H1 (cell line): ENCODE data around the gene BARHL1. TPM values are rescaled to one million over a fixed set of nuclear protein-coding genes. Genes with fewer than 3 reads are reported as not detected.

Source experiments
- CTCF ChIA-PET: fragments of 300-600 bp; sonication (Branson Sonifier 250); formaldehyde crosslinking; loops from one replicate; lab custom pipeline; 2021; ENCODE audit not compliant: partially characterized antibody; lab: Charles Lee
- POLR2A ChIA-PET: fragments of 300-600 bp; sonication (Branson Sonifier 250); formaldehyde crosslinking; loops from one replicate; lab custom pipeline; 2021; ENCODE audit warnings: inconsistent platforms; ENCODE audit not compliant: partially characterized antibody; lab: Charles Lee
- DNase-seq, 2 experiments: peaks; one replicate each; pipeline versions ENCODE4 v3.0.0 to v3.0.0-alpha.2; 2010 to 2022; ENCODE audit warnings: low spot score in 2 of 2, low read depth in 1 of 2, mixed read lengths in 1 of 2
- FAIRE-seq: peaks from 2 replicates; lab custom pipeline; 2011; peaks lifted over from hg19 to GRCh38; lab: Jason Lieb, UNC
- H2AFZ ChIP-seq: 2 replicates; pipeline ENCODE4 v1.8.1; 2012; ENCODE audit warnings: low read length, inconsistent platforms
- H2AK5ac ChIP-seq: 2 replicates; pipeline ENCODE4 v1.6.1; 2013; ENCODE audit warnings: low read depth, low read length
- H2BK120ac ChIP-seq: replicated peaks from 2 replicates; pipeline ENCODE3; 2013; ENCODE audit warnings: low read depth, low read length, inconsistent platforms
- H2BK12ac ChIP-seq: 2 replicates; pipeline ENCODE4 v1.6.1; 2013; ENCODE audit warnings: low read depth, low read length
- H2BK15ac ChIP-seq: 2 replicates; pipeline ENCODE4 v1.6.1; 2013; ENCODE audit warnings: low read length
- H2BK20ac ChIP-seq: 2 replicates; pipeline ENCODE4 v1.6.1; 2013; ENCODE audit warnings: low read length
- H2BK5ac ChIP-seq: 2 replicates; pipeline ENCODE4 v1.6.1; 2013; ENCODE audit warnings: low read depth, low read length
- H3K14ac ChIP-seq: 2 replicates; pipeline ENCODE4 v1.6.1; 2013; ENCODE audit warnings: inconsistent platforms; ENCODE audit not compliant: insufficient read length
- H3K18ac ChIP-seq: 2 replicates; pipeline ENCODE4 v1.6.1; 2013; ENCODE audit warnings: low read length; ENCODE audit errors: extremely low read depth
- H3K23ac ChIP-seq: 2 replicates; pipeline ENCODE4 v1.6.1; 2013; ENCODE audit warnings: inconsistent platforms; ENCODE audit not compliant: insufficient read length
- H3K23me2 ChIP-seq: 2 replicates; pipeline ENCODE4 v1.6.1; 2013; ENCODE audit warnings: low read depth, low read length
- H3K27ac ChIP-seq: 2 replicates; pipeline ENCODE4 v1.6.1; 2011; ENCODE audit warnings: low read depth, low read length, inconsistent platforms
- H3K27me3 ChIP-seq, 4 experiments: replicated peaks in 1 of 4; 1 replicate in 1 of 4; 2 replicates in 3 of 4; pipeline versions ENCODE4 v1.6.1 to v1.8.1; 2011 to 2013; ENCODE audit warnings: low read length in 3 of 4, mild to moderate bottlenecking in 3 of 4, inconsistent platforms in 2 of 4, mixed read lengths in 2 of 4, moderate library complexity in 1 of 4; ENCODE audit not compliant: control insufficient read depth in 3 of 4, insufficient read depth in 3 of 4; ENCODE audit errors: extremely low read depth in 1 of 4
- H3K36me3 ChIP-seq, 4 experiments: 2 replicates each; pipeline versions ENCODE4 v1.6.1 to v1.8.1; 2011 to 2013; ENCODE audit warnings: mild to moderate bottlenecking in 4 of 4, low read length in 3 of 4, moderate library complexity in 2 of 4, control low read depth in 1 of 4, inconsistent platforms in 1 of 4; ENCODE audit not compliant: insufficient read depth in 4 of 4, control insufficient read depth in 2 of 4
- H3K4ac ChIP-seq: replicated peaks from 2 replicates; pipeline ENCODE3; 2013; ENCODE audit warnings: low read length, low read depth, mixed read lengths, inconsistent platforms; ENCODE audit not compliant: insufficient read length
- H3K4me1 ChIP-seq, 4 experiments: replicated peaks in 1 of 4; 1 replicate in 1 of 4; 2 replicates in 3 of 4; pipeline versions ENCODE4 v1.6.1 to v1.8.1; 2011 to 2013; ENCODE audit warnings: low read length in 3 of 4, inconsistent platforms in 2 of 4, mixed read lengths in 1 of 4; ENCODE audit not compliant: insufficient read depth in 4 of 4, control insufficient read depth in 3 of 4
- H3K4me2 ChIP-seq, 2 experiments: 2 replicates each; pipeline versions ENCODE4 v1.6.1 to v1.8.1; 2011 to 2013; ENCODE audit warnings: low read depth in 2 of 2, low read length in 2 of 2, control low read depth in 1 of 2, inconsistent platforms in 1 of 2, mild to moderate bottlenecking in 1 of 2; ENCODE audit not compliant: insufficient read depth in 1 of 2
- H3K4me3 ChIP-seq, 4 experiments: fragments of 200-600, 300-600 bp in 1 of 4; sonication (generic), shearing (Covaris generic), sonication (Bioruptor Twin) in 1 of 4; 2 replicates each; pipeline versions ENCODE4 v1.5.1 to v1.8.1; 2011 to 2016; ENCODE audit warnings: low read length in 4 of 4, low read depth in 3 of 4, control low read depth in 2 of 4, inconsistent platforms in 2 of 4, mild to moderate bottlenecking in 2 of 4, mixed read lengths in 1 of 4, moderate library complexity in 1 of 4; ENCODE audit not compliant: insufficient read depth in 2 of 4; ENCODE audit errors: extremely low read depth in 1 of 4
- H3K56ac ChIP-seq: replicated peaks from 2 replicates; pipeline ENCODE3; 2013; ENCODE audit warnings: low read depth, mild to moderate bottlenecking, mixed read lengths, low read length, inconsistent platforms; ENCODE audit not compliant: insufficient read length
- H3K79me1 ChIP-seq: 2 replicates; pipeline ENCODE4 v1.6.1; 2013; ENCODE audit warnings: low read depth, low read length, control low read depth
- H3K79me2 ChIP-seq, 2 experiments: 2 replicates each; pipeline versions ENCODE4 v1.6.1 to v1.8.1; 2012 to 2013; ENCODE audit warnings: low read length in 2 of 2, mild to moderate bottlenecking in 2 of 2, inconsistent platforms in 1 of 2; ENCODE audit not compliant: insufficient read depth in 2 of 2, control insufficient read depth in 1 of 2
- H3K9ac ChIP-seq, 4 experiments: replicated peaks in 1 of 4; 1 replicate in 1 of 4; 2 replicates in 3 of 4; pipeline versions ENCODE4 v1.6.1 to v1.8.1; 2011 to 2013; ENCODE audit warnings: low read depth in 3 of 4, low read length in 3 of 4, control low read depth in 2 of 4, mild to moderate bottlenecking in 2 of 4, moderate library complexity in 2 of 4, inconsistent platforms in 1 of 4; ENCODE audit errors: extremely low read depth in 1 of 4
- H3K9me3 ChIP-seq, 2 experiments: 2 replicates each; pipeline versions ENCODE4 v1.6.1 to v1.8.1; 2012 to 2013; ENCODE audit warnings: mild to moderate bottlenecking in 2 of 2, moderate library complexity in 2 of 2, control low read depth in 1 of 2, inconsistent platforms in 1 of 2, low read depth in 1 of 2, low read length in 1 of 2, mixed read lengths in 1 of 2; ENCODE audit not compliant: insufficient read depth in 2 of 2
- H4K20me1 ChIP-seq, 2 experiments: replicated peaks in 1 of 2; 2 replicates each; pipeline versions ENCODE3 to v1.8.1; 2011 to 2013; ENCODE audit warnings: inconsistent platforms in 2 of 2, low read length in 2 of 2, mild to moderate bottlenecking in 1 of 2; ENCODE audit not compliant: insufficient read depth in 2 of 2, control insufficient read depth in 1 of 2
- H4K5ac ChIP-seq: 2 replicates; pipeline ENCODE4 v1.6.1; 2013; ENCODE audit warnings: low read length, low read depth, mixed read lengths, inconsistent platforms; ENCODE audit not compliant: insufficient read length
- H4K8ac ChIP-seq: 2 replicates; pipeline ENCODE4 v1.8.0; 2013; ENCODE audit warnings: mild to moderate bottlenecking, moderate library complexity, low read length, inconsistent platforms; ENCODE audit not compliant: insufficient read depth; ENCODE audit errors: extremely low read depth
- H4K91ac ChIP-seq: replicated peaks from 2 replicates; pipeline ENCODE3; 2013; ENCODE audit warnings: low read length, mixed read lengths, inconsistent platforms; ENCODE audit not compliant: insufficient read length
- CHD1 ChIP-seq: IDR thresholded peaks from 2 replicates; pipeline ENCODE4 v1.6.1; 2012; ENCODE audit warnings: low read depth, low read length, improper control_type of control experiment
- CREB1 ChIP-seq: IDR thresholded peaks from 2 replicates; pipeline ENCODE4 v1.6.1; 2012; ENCODE audit warnings: inconsistent platforms
- EP300 ChIP-seq, 2 experiments: IDR thresholded peaks; 1 replicate in 1 of 2; 2 replicates in 1 of 2; pipeline ENCODE4 v1.6.1; 2011 to 2012; ENCODE audit warnings: low read depth in 2 of 2, low read length in 2 of 2, mild to moderate bottlenecking in 2 of 2, borderline replicate concordance in 1 of 2, inconsistent platforms in 1 of 2, moderate library complexity in 1 of 2
- GTF2F1 ChIP-seq: IDR thresholded peaks from 2 replicates; pipeline ENCODE4 v1.6.1; 2012; ENCODE audit warnings: low read depth, low read length, improper control_type of control experiment, borderline replicate concordance
- KDM5A ChIP-seq: fragments of 200-600 bp; IDR thresholded peaks from 2 replicates; pipeline ENCODE4 v1.7.1; 2012; ENCODE audit warnings: mild to moderate bottlenecking, low read length, inconsistent platforms, mixed read lengths
- USF2 ChIP-seq: IDR thresholded peaks from 2 replicates; pipeline ENCODE4 v1.6.1; 2011; ENCODE audit warnings: low read length, improper control_type of control experiment
- YY1 ChIP-seq: IDR thresholded peaks from 2 replicates; pipeline ENCODE4 v1.6.1; 2011; ENCODE audit warnings: low read depth, mild to moderate bottlenecking, low read length
- WGBS, 2 experiments: shearing (Covaris generic) in 1 of 2; methylation state at CpG; one replicate each; pipeline versions ENCODE4 v1.1.6 to v1.1.7; 2013 to 2015; ENCODE audit warnings: low lambda C conversion rate in 2 of 2, mixed read lengths in 2 of 2, inconsistent platforms in 1 of 2, low coverage in 1 of 2, missing lambda C conversion rate in 1 of 2; ENCODE audit not compliant: insufficient replicate concordance in 2 of 2, insufficient coverage in 1 of 2, insufficient read length in 1 of 2; ENCODE audit errors: extremely low coverage in 1 of 2, missing lambda C conversion rate in 1 of 2; 5-methylcytosine and 5-hydroxymethylcytosine counted together
- polyA plus RNA-seq, 7 experiments: library from polyadenylated mRNA; depleted of rRNA in 3 of 7; stranded (reverse) in 5 of 7; unstranded in 2 of 7; fragments of >200 nt in 5 of 7; fragments of 200-250 nt in 2 of 7; gene quantifications; 1 replicate in 5 of 7; 2 replicates in 1 of 7; 4 replicates in 1 of 7; pipeline versions ENCODE4 v1.2.1 to v1.2.3, GENCODE V29; 2011 to 2013; ENCODE audit warnings: missing spikeins in 2 of 7, mixed read lengths in 2 of 7
- total RNA-seq: library from RNA; stranded (reverse); fragmentation: NEBNext Ultra II Directional; extraction: Animal tissue kit (Norgen Biotek cat#: 25700); gene quantifications from 2 replicates; pipeline ENCODE4 v1.2.1, GENCODE V29; 2021
- TF ChIP-seq, protein P1 (sequence below): IDR thresholded peaks from 2 replicates; pipeline ENCODE4 v1.6.1; 2012; ENCODE audit warnings: inconsistent platforms

Gene BARHL1
- total and polyA plus RNA-seq, 2 of the 8 experiments (the other 6 are each of a cell fraction or from before 2014, with no cell fraction given), result not detected

GRCh38 chr9:132609184-132609583 lies 26.8 kb downstream of the BARHL1 start:
- H3K56ac ChIP-seq, result no peak overlapping the region
- CTCF ChIA-PET, result interaction anchor here (0.7 to 1.1 kb wide), 3 partner anchors 9 to 351 kb away, joined by 3 to 6 read pairs (median 3); no protein-coding TSS in a partner anchor
- H2BK120ac ChIP-seq, result no peak overlapping the region
- FAIRE-seq, result no peak
- no peak overlapping the region for H2BK5ac ChIP-seq
- H3K14ac ChIP-seq, result no peak overlapping the region
- H3K36me3 ChIP-seq, result peaks cover 2 to 39% (median 10%) of the 10 kb centered on the region in 4 experiments; a peak in 6 of 8 replicates
- no peak overlapping the region for H3K4ac ChIP-seq
- no peak overlapping the region for H3K9ac ChIP-seq
- no peak overlapping the region for H3K4me2 ChIP-seq
- H4K20me1 ChIP-seq, result no peaks in the 10 kb centered on the region
- WGBS, 2 experiments, result 94% methylated on average over 8 of the region's 9 CpGs; no CpG with 5 or more reads in 1 of the 2 experiments
- POLR2A ChIA-PET, result interaction anchor here (0.7 kb wide), 1 partner anchor 12 kb away, joined by 3 read pairs; no protein-coding TSS in a partner anchor
- H3K23me2 ChIP-seq, result no peaks in the 10 kb centered on the region
- no peak overlapping the region for H3K4me3 ChIP-seq
- TF ChIP-seq EP300 (IDR thresholded peaks at IDR 0.05; ENCODE audit: borderline replicate concordance in 1 of 2, low read depth in 2 of 2, low read length in 2 of 2) (no peak), CHD1 (no peak), YY1 (no peak), CREB1 (no peak), KDM5A (no peak), GTF2F1 (no peak), USF2 (no peak)
- TF ChIP-seq, protein P1, sequence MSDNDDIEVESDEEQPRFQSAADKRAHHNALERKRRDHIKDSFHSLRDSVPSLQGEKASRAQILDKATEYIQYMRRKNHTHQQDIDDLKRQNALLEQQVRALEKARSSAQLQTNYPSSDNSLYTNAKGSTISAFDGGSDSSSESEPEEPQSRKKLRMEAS, result no peak
- TF ChIP-seq, all 59 proteins: peak for 0
- H3K18ac ChIP-seq, result no peak overlapping the region
- H3K27ac ChIP-seq, result no peak overlapping the region
- H3K9me3 ChIP-seq, result no peaks in the 10 kb centered on the region
- no peaks in the 10 kb centered on the region for H3K27me3 ChIP-seq
- H4K5ac ChIP-seq, result no peak overlapping the region
- no peak overlapping the region for H2BK12ac ChIP-seq
- H3K79me2 ChIP-seq, result no peaks in the 10 kb centered on the region
- H4K8ac ChIP-seq, result no peak overlapping the region
- H2BK20ac ChIP-seq, result no peak overlapping the region
- H3K23ac ChIP-seq, result no peak overlapping the region
- H2AK5ac ChIP-seq, result no peak overlapping the region
- H3K4me1 ChIP-seq, result no peaks in the 10 kb centered on the region
- H4K91ac ChIP-seq, result no peak overlapping the region
- H2AFZ ChIP-seq, result no peak overlapping the region
- no peak for DNase-seq
- H2BK15ac ChIP-seq, result no peak overlapping the region
- H3K79me1 ChIP-seq, result peaks cover 2% of the 10 kb centered on the region
